ENCODE results near the gene MEF2A. TPM values are rescaled to one million over a fixed set of nuclear protein-coding genes. Genes with fewer than 3 reads are reported as not detected.

The MEF2A gene
- total and polyA plus RNA-seq, 2 experiments from 2014 or later = 91.7 to 556 TPM

DNA sequence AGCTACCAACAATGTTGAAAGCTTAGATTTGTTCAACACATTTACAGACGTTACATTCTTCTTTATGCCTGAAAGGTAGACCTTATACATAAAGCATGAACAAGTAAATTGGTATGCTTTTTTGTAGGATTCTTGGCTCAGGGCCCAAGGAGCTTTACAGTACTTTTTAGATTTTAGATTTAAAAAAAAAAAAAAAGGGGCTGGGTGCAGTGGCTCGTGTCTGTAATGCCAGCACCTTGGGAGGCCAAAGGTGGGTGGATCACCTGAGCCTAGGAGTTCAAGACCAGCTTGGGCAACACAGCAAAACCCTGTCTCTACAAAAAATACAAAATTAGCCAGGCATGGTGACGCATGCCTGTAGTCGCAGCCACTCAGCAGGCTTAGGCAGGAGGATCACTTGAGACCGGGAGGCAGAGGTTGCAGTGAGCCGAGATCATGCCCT lies 39.7 kb downstream of the MEF2A start:
- Histone ChIP-seq H3K4me1 (ENCODE audit: low read depth) (peaks cover 42% of the 10 kb centered on the region), H3K4me3 (no peak overlapping the region), H3K27me3 (no peaks in the 10 kb centered on the region), H3K9me3 (ENCODE audit: low read depth) (no peaks in the 10 kb centered on the region), H3K36me3 (peaks cover under 1% of the 10 kb centered on the region), H3K27ac (peak overlapping the region; percentile 89)
- TF ChIP-seq, protein P1, sequence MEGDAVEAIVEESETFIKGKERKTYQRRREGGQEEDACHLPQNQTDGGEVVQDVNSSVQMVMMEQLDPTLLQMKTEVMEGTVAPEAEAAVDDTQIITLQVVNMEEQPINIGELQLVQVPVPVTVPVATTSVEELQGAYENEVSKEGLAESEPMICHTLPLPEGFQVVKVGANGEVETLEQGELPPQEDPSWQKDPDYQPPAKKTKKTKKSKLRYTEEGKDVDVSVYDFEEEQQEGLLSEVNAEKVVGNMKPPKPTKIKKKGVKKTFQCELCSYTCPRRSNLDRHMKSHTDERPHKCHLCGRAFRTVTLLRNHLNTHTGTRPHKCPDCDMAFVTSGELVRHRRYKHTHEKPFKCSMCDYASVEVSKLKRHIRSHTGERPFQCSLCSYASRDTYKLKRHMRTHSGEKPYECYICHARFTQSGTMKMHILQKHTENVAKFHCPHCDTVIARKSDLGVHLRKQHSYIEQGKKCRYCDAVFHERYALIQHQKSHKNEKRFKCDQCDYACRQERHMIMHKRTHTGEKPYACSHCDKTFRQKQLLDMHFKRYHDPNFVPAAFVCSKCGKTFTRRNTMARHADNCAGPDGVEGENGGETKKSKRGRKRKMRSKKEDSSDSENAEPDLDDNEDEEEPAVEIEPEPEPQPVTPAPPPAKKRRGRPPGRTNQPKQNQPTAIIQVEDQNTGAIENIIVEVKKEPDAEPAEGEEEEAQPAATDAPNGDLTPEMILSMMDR (IDR thresholded peaks at IDR 0.05; ENCODE audit: low read depth, low read length) = no peak
- peak in 1 of 2 donors; percentile 23 for DNase-seq (ENCODE audit: low read depth in 1 of 2, low spot score in 1 of 2)

DNA sequence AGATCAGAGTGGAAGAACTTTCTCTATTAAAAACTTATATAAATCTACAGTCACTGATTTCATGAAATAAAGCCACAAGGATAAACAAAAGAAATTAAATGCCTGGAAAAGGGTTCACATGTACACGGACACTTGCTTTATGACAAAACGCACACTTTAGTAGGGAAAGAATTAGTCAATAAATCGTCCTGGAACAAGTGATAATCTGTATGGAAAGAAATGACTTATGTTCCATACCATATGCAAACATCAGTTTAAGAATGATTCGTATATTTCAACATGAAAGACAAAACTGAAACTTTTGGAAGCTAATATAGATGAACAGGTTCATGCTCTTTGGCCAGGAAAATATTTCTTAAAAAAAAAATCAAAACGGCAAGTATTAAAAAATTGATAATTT lies 40.2 kb downstream of the MEF2A start:
- Histone ChIP-seq H3K27ac (peak overlapping the region; percentile 89), H3K4me3 (no peak overlapping the region), H3K4me1 (ENCODE audit: low read depth) (peaks cover 42% of the 10 kb centered on the region), H3K27me3 (no peaks in the 10 kb centered on the region), H3K36me3 (no peaks in the 10 kb centered on the region), H3K9me3 (ENCODE audit: low read depth) (no peaks in the 10 kb centered on the region)
- DNase-seq (ENCODE audit: low read depth in 1 of 2, low spot score in 1 of 2) = no peak
- TF ChIP-seq, protein P1 (IDR thresholded peaks at IDR 0.05; ENCODE audit: low read depth, low read length) = no peak

DNA sequence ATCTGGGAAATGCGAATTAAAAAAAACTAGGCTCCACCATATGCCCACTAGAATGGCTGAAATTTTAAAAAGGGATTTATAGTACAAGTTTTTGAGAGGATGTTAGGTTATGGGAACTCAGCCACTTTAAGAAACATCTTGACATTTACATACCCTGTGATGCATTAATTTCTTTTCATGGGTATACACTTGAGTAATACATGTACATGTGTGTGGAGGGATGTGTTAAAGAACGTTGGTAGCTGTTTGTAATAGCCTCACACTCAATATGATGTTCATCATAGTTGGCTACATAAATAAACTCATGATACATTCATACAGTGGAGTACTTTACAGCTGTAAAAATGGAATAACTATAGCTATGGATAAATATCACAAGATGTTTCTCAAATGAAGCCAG lies 40.9 kb downstream of the MEF2A start:
- H3K27ac ChIP-seq = peak overlapping the region; percentile 89
- H3K36me3 ChIP-seq = no peaks in the 10 kb centered on the region
- no peak for DNase-seq (ENCODE audit: low read depth in 1 of 2, low spot score in 1 of 2)
- no peaks in the 10 kb centered on the region for H3K27me3 ChIP-seq
- H3K4me3 ChIP-seq = no peak overlapping the region
- TF ChIP-seq, protein P1 (IDR thresholded peaks at IDR 0.05; ENCODE audit: low read depth, low read length) = no peak
- H3K4me1 ChIP-seq (ENCODE audit: low read depth) = peaks cover 46% of the 10 kb centered on the region
- no peaks in the 10 kb centered on the region for H3K9me3 ChIP-seq (ENCODE audit: low read depth)

DNA sequence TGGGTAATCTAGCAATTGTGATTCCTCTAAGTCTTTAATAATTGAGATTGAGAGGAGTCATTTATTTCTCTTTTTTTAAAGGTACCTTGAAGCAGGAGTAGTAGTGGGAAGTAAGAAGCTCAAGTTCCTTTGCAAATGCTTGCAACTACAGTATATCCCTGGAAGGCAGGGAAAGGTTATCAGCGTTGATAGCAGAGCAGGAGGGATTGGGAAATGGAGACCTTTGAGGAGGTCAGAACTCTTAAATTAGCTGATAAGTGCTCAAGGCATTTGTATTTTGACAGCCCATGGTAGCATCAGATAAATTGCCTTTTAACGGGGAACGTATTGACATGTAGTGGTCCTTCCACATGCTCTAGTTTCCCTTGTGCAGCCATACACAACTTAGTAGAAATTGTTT lies 47.7 kb downstream of the MEF2A start:
- Histone ChIP-seq H3K27ac (peak overlapping the region; percentile 97), H3K9me3 (ENCODE audit: low read depth) (no peaks in the 10 kb centered on the region), H3K4me1 (ENCODE audit: low read depth) (peaks cover 72% of the 10 kb centered on the region), H3K27me3 (no peaks in the 10 kb centered on the region), H3K4me3 (peak overlapping the region; percentile 2), H3K36me3 (no peaks in the 10 kb centered on the region)
- DNase-seq (ENCODE audit: low read depth in 1 of 2, low spot score in 1 of 2) = peak in 1 of 2 donors; percentile 37
- TF ChIP-seq, protein P1 (IDR thresholded peaks at IDR 0.05; ENCODE audit: low read depth, low read length) = no peak

DNA sequence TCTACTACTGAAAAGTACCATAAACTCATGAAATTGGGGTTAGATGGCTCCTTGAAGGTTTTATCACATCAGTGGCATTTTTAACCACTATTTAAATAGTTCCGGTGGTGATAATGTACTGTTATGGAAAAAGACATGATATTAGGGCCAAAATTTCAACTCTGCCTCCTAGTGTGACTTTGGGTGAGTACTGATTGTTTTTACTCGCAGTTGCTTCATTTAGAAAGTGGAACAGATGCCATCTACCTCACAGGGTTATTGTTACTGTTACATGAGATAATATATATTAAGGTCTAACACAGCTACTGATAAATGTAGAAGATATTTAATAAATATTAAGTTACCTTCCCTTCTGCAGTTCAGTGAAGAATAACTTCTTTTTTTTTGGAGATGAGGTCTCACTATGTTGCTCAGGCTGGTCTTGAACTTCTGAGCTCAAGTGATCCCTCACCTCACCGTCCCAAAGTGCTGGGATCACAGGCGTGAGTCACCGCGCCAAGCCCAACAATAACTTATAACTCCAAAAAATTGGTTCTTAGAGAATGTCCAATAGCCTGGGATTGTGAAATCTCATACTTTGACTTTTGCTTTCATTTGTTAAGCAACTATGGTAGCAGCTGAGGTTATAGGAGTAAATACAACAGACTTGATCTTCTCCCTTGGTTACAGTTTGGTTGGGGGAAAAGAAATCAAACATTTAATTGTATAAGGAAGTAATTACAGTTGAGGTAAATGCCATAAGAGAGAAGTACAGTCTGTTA lies 48.3 kb downstream of the MEF2A start:
- no peaks in the 10 kb centered on the region for H3K36me3 ChIP-seq
- H3K9me3 ChIP-seq (ENCODE audit: low read depth) = no peaks in the 10 kb centered on the region
- H3K4me1 ChIP-seq (ENCODE audit: low read depth) = peaks cover 78% of the 10 kb centered on the region
- H3K27ac ChIP-seq = peak overlapping the region; percentile 97
- peak in 1 of 2 donors; percentile 70 for DNase-seq (ENCODE audit: low read depth in 1 of 2, low spot score in 1 of 2)
- no peaks in the 10 kb centered on the region for H3K27me3 ChIP-seq
- peak overlapping the region; percentile 2 for H3K4me3 ChIP-seq
- TF ChIP-seq, protein P1 (IDR thresholded peaks at IDR 0.05; ENCODE audit: low read depth, low read length) = no peak

Measured in cardiac muscle cell (in vitro differentiated cells and primary cell).